ENCODE measurements around the gene ZNF765. TPM values are rescaled to one million over a fixed set of nuclear protein-coding genes. Genes with fewer than 3 reads are reported as not detected.

ZNF765 gene
- total RNA-seq, 2 donors from 2014 or later = 10.3 to 18.5 TPM

DNA sequence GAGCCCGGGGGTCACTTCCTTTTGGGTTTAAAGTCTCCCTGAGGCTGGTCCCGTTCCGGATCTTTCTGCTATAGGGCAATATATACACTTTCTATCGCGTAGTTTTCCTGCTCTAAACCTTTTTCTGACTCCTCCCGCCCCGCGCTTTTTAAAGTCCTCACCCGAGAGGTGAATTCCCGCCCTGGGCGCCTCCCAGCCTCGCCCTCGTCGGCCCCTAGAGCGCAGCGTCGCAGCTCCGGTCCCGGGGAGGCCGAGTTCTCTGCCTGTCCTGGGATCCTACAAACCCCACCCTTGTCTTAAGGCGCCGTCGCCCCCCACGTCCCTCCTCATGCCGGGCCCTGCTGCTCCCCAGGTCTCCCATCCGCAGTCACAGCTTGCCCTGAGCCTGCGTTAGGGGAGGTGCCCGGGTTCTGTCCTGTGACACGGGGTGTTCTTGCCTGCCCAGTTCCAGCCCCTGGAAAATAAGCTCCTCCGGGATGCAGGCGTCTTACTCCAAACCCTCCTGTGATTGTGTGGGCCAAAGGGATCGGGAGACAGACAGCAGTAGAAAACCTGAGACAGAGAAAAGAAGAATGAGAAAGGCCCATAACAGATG lies 29.0 kb upstream of the ZNF765 start:
- no peaks in the 10 kb centered on the region for H3K36me3 ChIP-seq
- H3K27ac ChIP-seq = peak overlapping the region; percentile 66 to 81
- peak overlapping the region; percentile 84 for H3K4me3 ChIP-seq
- DNase-seq (ENCODE audit: low spot score) (no peak), ATAC-seq (ENCODE audit: insufficient number of reproducible peaks, low FRiP score, low read depth) (peak; percentile 55)
- no peaks in the 10 kb centered on the region for H3K27me3 ChIP-seq (replicated peaks; ENCODE audit: insufficient read depth)
- TF ChIP-seq, protein P1, sequence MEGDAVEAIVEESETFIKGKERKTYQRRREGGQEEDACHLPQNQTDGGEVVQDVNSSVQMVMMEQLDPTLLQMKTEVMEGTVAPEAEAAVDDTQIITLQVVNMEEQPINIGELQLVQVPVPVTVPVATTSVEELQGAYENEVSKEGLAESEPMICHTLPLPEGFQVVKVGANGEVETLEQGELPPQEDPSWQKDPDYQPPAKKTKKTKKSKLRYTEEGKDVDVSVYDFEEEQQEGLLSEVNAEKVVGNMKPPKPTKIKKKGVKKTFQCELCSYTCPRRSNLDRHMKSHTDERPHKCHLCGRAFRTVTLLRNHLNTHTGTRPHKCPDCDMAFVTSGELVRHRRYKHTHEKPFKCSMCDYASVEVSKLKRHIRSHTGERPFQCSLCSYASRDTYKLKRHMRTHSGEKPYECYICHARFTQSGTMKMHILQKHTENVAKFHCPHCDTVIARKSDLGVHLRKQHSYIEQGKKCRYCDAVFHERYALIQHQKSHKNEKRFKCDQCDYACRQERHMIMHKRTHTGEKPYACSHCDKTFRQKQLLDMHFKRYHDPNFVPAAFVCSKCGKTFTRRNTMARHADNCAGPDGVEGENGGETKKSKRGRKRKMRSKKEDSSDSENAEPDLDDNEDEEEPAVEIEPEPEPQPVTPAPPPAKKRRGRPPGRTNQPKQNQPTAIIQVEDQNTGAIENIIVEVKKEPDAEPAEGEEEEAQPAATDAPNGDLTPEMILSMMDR (IDR thresholded peaks at IDR 0.05) = no peak
- no peaks in the 10 kb centered on the region for H3K9me3 ChIP-seq
- H3K4me1 ChIP-seq (ENCODE audit: control insufficient read depth in 1 of 2, low read depth in 2 of 2) = no peaks in the 10 kb centered on the region

DNA sequence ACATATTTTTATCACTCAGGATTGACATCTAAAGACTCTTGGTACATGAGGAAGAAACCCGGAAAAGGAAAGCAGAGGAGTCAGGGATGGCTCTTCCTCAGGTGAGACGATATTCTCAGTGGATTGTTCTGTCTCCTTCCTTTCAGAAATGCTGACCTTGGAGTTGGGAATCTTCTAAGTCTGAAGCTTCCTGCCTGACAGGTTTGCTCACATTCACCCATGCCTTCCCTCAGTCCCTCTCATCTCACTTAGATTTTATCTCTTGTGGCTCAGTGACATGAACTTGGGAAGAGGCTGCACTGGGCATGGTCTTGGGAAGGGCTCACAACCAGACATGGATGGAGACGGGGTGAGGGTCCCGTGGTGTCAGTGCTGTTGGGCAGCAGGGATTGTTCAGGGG lies 22.8 kb upstream of the ZNF765 start:
- Histone ChIP-seq H3K9me3 (peaks cover 5% of the 10 kb centered on the region), H3K4me3 (no peak overlapping the region), H3K27ac (no peak overlapping the region), H3K4me1 (ENCODE audit: control insufficient read depth in 1 of 2, low read depth in 2 of 2) (no peaks in the 10 kb centered on the region), H3K36me3 (peaks cover 24% of the 10 kb centered on the region), H3K27me3 (replicated peaks; ENCODE audit: insufficient read depth) (no peaks in the 10 kb centered on the region)
- ATAC-seq (ENCODE audit: insufficient number of reproducible peaks, low FRiP score, low read depth) = no peak
- no peak for DNase-seq (ENCODE audit: low spot score)
- TF ChIP-seq, protein P1 (IDR thresholded peaks at IDR 0.05) = no peak

DNA sequence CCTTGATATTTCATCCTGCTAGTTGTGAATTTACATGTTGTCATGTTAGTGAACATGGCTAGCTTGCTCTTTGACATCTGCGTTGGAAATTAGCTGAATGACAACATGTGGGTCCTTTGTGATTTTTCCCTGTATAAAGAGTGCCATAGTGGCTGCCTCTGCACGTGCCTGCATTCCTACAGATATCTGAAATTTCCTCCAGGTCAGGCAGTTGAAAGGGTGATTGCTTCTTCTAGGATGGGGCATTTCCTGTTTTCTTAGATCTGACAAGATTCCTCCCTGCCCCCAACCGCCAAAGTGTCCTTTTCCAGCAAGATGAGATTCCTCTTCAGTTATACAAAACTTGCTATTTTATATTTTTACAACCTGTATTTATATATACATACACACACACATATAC lies 20.7 kb upstream of the ZNF765 start:
- Histone ChIP-seq H3K27ac (no peak overlapping the region), H3K4me3 (no peak overlapping the region), H3K4me1 (ENCODE audit: control insufficient read depth in 1 of 2, low read depth in 2 of 2) (no peaks in the 10 kb centered on the region), H3K27me3 (replicated peaks; ENCODE audit: insufficient read depth) (no peaks in the 10 kb centered on the region), H3K9me3 (peaks cover 18% of the 10 kb centered on the region), H3K36me3 (peaks cover 40% of the 10 kb centered on the region)
- ATAC-seq (ENCODE audit: insufficient number of reproducible peaks, low FRiP score, low read depth) = no peak
- TF ChIP-seq, protein P1 (IDR thresholded peaks at IDR 0.05) = no peak
- no peak for DNase-seq (ENCODE audit: low spot score)

DNA sequence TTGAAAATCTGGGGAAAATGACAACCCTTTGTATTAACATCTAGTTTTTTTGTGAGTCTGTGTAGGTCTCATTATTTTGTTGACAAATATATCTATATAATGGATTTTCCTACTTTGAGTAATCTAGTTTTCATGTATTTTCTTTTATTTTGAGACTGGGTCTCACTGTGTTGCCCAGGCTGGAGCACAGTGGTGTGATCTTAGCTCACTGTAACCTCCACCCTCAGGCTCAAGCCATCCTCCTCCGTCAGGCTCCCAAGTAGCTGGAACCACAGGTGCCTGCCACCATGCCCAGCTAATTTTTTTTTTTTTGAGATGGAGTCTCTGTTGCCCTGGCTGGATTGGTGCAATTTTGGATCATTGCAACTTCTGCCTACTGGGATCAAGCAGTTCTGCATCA lies 20.2 kb upstream of the ZNF765 start:
- DNase-seq (ENCODE audit: low spot score) (no peak), ATAC-seq (ENCODE audit: insufficient number of reproducible peaks, low FRiP score, low read depth) (no peak)
- Histone ChIP-seq H3K27me3 (replicated peaks; ENCODE audit: insufficient read depth) (no peaks in the 10 kb centered on the region), H3K27ac (no peak overlapping the region), H3K36me3 (peaks cover 45% of the 10 kb centered on the region), H3K4me1 (ENCODE audit: control insufficient read depth in 1 of 2, low read depth in 2 of 2) (no peaks in the 10 kb centered on the region), H3K4me3 (no peak overlapping the region), H3K9me3 (peaks cover 22% of the 10 kb centered on the region)
- TF ChIP-seq, protein P1 (IDR thresholded peaks at IDR 0.05) = no peak

DNA sequence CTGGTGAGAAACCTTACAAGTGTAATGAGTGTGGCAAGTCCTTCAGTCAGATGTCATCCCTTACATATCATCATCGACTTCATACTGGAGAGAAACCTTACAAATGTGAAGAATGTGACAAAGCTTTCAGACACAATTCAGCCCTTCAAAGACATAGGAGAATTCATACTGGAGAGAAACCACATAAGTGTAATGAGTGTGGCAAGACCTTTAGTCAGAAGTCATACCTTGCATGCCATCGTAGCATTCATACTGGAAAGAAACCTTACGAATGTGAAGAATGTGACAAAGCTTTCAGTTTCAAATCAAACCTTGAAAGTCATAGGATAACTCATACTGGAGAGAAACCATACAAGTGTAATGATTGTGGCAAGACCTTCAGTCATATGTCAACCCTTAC lies 13.6 kb upstream of the ZNF765 start:
- Histone ChIP-seq H3K27me3 (replicated peaks; ENCODE audit: insufficient read depth) (no peaks in the 10 kb centered on the region), H3K36me3 (peaks cover 52% of the 10 kb centered on the region), H3K4me3 (no peak overlapping the region), H3K9me3 (peaks cover 76% of the 10 kb centered on the region), H3K27ac (no peak overlapping the region), H3K4me1 (ENCODE audit: control insufficient read depth in 1 of 2, low read depth in 2 of 2) (no peaks in the 10 kb centered on the region)
- no peak for DNase-seq (ENCODE audit: low spot score)
- TF ChIP-seq, protein P1 (IDR thresholded peaks at IDR 0.05) = no peak
- no peak for ATAC-seq (ENCODE audit: insufficient number of reproducible peaks, low FRiP score, low read depth)
